Ammon's horn (tissue), 1 donor: Measurements from ENCODE around the gene FAM53A.
A peak's percentile ranks its signal among the peaks of the same experiment; 100 is the strongest.
"Not testable (repeated sequence)": the region's sequence is repeated elsewhere in the genome, so short reads cannot be mapped to it uniquely, and the experiment has no call there.

Source experiments
- DNase-seq: peaks from one replicate; pipeline ENCODE4 v3.0.0-alpha.2; 2016; ENCODE audit warnings: low spot score

The FAM53A gene

DNA sequence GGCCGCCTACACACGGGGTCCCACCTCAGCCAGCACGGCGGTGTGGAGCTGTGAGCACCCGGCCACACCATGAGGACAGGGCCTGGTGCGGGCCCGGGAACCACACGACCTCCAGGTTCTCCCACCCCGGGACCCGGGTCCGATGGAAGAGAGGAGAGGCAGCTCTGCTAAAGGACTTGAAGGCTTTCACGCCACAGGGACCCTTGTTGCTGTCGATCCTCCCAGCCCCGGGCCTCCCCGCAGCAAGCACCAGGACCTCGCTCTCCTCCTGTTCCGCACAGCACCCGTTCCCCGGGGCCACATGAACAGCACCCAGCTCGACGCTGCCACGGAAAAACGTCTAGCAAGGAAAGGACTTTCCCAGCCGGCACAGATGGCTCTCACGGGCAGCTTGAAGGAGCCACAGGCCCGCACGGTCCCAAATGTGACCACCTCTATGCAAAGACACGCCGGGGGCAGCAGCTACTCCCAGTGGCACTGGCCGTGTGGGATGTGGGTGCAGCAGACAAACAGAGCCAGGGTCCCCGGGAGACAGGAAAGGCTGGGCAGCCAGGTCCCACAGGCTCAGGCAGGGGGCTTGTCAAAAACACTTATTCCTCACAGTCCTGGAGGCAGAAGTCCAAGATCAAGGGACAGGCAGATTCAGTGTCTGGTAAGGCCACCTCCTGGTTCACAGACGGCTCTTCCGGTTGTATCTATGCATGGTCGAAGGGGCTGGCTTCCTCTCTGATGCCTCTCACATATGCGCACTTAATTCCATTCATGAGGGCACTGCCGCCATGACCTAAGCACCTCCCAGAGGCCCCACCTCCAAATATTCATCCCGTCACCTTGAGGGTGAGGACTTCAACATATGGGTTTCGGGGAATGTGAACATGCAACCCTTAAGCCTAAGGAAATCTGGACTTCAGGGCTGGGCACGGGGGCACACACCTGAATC, 24.7 kb downstream of the FAM53A start:
- no peak for DNase-seq

DNA sequence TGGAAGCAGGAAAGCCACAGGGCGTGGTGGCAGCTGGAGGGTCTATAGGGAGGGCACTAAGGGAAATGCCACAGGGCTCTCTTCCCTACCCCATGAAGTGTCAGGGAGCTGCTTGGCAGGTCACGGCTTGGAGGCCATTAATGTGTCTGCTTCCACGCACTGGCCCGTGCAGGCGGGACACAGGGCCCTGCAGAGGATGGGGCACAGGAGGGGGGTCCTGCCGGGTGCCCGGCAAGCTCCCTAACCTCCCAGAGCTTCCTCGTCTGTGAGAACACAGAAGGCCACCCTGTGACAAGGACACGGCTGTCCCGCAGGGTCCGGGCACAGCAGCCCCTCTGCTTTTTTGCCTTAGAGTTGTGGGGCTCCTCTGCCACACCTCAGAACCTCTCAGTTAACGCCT, 25.5 kb downstream of the FAM53A start:
- no peak for DNase-seq

DNA sequence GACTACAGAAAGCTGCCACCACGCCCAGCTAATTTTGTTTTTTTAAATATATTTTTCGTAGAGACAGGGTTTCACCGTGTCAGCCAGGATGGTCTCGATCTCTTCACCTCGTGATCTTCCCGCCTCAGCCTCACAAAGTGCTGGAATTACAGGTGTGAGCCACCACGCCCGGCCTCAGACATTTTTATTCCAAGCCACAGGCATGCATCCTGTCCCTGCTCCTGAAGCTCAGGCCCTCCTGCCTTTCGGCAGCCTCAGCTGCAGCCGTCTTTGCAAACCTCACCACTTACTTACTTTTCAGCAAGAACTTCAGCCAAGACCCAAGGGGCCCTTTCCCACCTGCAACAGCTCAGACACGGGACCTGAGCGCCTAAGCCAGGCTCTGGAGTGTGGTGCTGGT, 26.0 kb downstream of the FAM53A start:
- DNase-seq = no peak

DNA sequence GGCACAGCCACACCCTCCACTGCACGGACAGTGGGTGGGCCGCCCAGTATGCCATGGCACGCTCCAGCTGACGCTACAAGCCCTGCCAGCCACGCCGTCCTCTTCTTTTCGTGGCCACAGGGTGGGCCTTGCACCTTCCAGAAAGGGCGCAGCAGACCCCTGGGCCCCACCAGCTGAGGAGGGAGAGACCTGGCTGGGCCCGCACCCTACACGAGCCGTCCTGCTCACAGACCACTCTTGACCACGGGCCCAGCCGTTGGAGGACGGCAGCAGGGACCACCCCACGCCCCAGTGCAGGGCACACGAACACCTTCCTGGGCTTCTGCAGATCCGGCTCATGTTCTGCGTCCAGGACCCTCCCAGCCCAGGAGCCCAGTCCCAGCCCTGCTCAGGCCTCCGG, 27.1 kb downstream of the FAM53A start:
- DNase-seq = no peak

DNA sequence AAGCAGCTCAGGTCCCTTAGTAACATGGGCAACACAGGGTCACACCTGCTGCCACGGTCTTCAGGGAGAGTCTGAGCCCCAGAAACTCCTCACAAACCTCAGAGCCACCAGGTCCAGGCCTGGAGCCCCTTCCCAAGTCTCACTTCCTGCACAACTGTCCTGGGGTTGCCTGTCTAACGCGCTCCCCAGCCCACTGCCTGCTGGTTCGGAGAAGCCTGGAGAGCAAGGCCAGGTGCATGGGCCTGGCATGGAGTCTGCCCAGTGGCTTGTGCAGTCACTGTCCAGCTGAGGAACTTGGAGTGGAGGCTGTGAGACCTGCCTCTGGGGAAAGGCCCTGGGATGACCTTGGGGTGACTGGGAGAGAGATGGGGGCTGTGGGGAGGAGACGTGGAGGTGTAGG, 28.0 kb downstream of the FAM53A start:
- no peak for DNase-seq

DNA sequence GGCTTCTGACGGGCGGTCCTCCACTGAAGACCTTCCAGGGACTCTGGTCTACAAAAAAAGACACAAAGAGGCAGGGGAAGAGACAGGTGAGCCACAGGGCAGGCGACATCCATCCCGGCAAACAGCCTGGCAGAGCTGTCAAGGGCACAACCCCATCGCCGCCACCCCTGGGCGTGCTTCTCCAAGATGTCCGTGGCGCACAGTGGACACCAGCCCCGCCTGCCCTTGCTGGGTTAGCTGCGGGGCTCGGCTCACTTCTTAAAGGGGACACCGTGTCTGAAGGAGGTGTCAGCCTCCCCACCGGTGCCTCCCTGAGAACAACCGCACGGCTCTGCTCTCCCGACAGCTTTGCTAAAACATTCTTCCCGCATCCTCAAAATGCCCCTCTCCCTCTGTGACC, 28.4 kb downstream of the FAM53A start:
- no peak for DNase-seq

DNA sequence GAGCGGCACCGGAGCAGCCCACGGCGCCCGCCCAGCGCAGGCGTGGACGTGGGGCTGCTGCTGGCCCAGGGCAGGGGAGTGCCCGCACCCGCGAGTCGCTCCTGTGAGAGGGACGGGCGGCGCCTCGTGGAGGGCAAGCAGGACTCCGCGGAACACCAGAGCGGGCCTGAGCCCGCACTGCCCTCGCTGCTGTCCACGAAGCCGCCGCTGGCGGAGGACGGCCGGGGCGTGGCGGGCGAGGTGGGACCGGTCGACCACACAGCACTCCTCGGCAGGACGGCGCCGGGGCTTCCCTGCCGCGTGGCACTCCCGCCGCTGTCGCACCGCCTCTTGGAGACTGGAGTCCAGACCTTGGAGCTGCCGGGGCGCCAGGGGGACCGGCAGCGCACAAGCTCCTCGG, 29.0 kb downstream of the FAM53A start:
- DNase-seq = no peak

DNA sequence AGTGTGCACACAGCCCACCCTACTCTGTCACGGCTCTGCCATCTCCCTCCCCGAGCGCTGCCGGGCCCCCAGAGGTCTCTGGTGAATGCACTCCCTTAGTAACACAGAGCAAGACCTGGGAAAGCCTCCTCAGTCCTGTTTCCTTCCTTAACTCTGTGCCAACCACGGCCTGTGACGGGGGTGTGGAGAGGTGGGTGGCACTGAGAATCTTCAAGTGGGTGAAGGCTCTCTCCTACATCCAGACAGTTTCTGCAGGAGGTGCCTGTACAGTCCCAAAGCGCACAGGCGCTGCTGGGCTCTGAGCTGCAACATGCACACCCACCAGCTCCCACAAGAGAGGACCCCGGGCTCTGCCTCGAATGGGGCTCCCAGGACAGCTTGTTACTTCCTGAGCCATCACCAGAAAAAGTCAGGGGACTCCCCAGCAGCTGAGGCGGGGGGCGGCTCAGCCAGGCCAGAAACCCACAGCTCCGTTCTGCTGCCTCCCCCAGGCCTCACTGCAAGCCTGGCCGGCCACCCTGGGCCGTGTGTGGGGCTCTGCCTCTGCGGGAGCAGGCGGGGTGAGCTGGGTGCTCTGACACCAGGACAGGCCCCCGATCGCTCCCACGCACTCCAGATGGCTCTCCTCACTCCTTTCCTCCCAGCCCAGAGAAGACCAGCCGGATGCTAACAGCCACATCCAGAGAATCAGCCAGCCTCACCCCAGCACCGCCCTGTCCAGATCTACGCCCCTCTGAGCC, 29.7 kb downstream of the FAM53A start:
- no peak for DNase-seq

DNA sequence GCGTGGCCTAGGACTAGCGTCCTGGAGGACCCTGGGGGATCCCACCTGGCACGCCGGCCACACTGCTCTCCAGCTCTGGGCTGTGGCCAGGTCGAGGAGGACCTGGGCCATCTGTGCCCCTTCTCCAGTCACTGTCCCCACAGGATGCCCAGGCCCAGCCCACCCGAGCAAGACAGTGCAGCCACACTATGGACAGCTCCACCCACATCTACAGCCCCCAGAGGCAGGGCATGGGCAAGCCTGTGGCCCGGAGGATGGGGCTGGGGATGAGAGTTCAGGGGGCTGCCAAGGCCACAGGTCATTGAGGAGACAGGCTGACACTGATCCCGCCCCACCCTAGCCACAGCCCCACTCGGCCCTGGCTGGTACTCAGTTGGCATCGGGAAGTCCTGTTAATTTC, 30.3 kb downstream of the FAM53A start:
- DNase-seq = no peak

DNA sequence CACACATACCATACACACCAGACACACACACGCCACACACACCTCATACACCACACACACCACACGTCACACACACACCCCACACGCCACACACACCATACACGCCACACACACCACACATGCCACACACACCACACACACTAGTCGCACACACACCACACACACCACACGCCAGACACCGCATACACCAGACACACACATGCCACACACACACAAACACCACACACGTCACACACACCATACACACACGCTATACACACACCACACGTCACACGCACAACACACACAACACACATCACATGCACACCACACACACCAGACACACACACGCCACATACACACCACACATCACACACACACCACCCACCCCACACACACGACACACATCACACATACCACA, 32.0 kb downstream of the FAM53A start:
- no peak for DNase-seq

DNA sequence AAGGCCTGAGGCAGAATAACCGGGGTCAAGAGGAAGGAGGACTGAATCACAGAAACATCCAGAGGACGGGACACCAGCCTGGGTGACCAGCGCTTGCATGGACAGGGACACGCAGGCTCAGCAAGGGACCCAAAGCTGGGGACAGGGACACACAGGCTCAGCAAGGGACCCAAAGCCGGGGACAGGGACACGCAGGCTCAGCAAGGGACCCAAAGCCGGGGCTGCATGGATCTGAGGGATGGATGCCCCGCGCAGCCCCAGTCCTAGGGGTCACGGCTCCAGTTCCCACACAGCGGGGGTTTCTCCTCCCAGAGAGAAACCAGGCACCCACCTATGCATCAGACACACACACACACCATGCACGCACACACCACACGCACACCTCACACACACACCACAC, 32.5 kb downstream of the FAM53A start:
- no peak for DNase-seq

DNA sequence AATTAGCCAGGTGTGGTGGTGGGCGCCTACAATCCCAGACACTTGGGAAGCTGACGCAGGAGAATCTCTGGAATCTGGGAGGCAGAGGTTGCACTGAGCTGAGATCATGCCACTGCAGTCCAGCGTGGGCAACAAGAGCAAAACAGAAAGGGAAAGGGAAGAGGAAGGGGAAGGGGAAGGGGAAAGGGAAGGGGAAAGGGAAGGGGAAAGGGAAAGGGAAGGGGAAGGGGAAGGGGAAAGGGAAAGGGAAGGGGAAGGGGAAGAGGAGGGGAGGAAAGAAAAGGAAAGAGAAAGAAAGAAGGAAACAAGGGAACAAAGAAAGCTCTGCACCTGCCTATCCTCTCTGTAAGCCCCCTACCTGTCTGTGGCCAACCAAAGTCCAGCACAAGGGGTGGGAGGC, 35.2 kb downstream of the FAM53A start:
- DNase-seq = no peak

DNA sequence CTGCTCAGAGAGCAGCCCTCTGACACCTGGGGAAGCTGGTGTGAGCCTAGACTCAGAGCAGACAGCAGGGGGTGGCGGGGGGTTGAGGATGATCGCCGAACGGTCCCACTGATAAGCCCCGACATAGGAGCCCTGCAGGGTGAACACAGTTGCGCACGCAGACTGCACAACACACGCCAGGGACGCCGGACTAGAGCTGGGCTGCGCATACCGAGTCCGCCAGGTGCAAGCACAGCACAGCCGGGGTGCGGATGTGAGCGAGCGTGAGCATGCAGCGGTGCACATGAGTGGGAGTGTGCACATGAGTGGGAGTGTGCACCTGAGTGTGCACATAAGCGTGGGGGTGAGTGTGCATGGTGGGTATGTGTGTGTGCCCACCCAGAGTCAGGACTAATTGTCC, 36.7 kb downstream of the FAM53A start:
- no peak for DNase-seq

DNA sequence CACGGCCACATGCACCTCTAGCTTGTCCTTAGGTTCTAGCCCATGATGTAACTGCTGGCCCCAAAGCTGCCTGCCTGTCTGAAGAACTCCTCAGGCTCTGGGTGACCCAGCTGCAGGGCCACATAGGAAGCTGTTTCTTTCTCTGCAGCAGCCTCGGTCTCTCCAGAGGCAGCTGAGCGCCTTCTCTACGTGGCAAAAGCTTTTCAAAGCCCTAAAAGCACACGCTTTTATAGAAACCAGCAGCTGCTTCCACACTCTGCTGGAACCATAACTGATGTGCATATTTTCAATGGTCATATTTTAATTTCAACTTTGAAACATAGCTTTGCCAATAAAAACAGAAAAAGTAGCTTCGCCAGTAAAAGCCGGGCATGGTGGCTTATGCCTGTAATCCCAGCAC, 37.4 kb downstream of the FAM53A start:
- DNase-seq = no peak

DNA sequence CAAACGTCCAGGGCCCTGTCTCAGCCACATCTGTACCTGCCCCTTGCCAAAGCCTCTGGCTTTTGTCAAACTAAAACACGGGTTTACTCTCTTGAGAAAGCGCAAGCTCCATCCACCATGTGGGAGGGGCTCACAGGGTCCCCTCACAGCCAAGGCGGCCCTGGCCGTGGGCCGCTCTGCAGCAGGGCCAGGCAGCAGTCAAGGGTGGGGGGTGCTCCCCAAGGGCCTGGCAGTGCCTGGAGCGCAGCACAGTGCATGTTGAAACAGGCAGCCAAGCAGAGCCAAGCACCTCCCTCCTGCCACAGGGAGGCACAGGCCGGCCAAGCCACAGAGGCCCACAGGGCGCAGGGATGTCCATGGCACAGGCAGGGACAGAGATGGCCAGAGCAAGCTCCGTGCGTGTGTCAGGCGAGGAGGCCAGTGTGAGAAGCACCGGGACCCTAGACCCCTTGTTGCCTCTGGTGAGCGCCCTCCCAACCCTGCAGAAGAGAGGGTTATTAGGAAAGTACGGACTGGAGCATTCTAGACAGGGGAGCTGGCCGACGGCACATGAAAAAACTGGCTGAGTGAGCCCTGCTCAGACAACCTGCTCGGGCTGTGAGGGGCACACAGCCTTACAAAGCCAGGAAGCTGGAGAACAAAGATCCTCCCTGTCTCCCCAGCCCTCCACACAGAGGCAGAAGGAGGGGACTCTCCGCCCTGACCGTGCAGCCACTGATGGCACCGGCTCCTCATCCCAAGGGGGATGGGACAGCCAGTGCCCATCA, 39.0 kb downstream of the FAM53A start:
- peak; percentile 93 for DNase-seq

DNA sequence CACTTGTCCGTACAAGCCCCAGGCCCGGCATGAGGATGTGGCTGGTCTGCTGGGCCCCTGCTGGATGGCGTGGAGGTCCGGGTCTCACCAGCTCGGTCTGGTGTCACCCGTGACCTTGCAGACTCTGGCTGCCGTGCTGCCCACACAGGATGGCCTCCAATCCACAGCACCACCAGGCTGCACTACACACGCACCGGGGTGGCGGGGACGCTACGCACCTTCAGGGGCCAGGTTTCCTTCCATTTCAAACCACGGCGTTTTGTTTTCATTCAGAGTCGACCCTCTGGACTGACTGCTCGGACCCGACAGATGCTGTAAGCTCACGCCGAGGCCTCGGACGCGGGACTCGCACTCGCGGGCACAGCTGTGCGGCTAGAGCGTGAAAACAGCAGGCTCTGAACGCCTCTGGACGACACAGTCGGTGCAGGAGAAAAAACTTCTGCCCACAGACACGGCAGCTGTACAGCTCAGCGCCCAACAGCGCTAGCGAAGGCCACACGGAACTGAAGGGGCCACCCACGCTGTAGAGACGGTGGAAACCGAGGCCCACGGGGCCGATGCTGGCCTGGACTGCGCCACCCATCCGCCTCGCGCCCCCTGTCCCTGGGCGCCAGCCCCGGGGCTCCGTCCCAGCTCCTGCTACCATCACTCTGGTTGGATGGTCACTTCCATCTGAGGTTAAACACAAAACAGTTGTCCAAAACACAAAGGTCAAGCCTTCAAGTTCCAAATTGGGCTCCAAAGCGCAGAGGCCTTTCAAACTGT, 40.0 kb downstream of the FAM53A start:
- DNase-seq = no peak

DNA sequence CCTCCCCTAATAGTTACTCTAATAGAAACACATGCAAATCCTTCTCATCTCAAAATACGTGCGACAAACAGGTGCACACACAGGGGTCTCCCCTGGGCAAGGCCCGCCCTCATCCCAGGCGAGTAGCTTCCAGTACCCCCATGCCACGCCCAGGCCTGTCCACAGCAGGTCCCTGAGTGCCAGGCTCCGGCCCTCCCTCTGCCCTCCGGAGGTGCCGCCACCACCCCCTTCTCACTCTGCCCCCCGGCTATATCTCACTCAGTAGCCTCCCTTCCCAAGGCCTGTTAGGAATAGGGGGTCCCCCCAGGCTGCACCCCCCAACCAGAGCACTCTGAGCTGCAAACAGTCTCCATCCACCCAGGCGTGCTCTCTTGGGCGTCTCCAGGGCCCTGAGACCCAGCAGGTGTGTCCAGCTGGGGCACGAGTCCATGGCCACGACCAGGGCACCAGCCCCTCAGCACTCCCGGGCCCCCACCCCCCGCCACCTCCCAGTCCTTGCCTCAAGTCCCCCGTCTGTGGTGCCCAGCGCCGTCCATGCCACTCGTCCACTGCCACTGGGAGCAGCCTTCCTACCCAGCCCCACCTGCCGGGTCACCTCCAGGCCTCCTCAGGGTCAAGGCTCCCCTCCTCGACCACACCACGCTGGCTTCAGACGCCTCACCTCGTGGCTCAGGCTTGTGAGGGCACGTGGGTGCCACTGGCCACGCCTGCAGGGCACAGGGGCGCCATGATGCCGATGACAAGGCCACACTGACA, 41.7 kb downstream of the FAM53A start:
- no peak for DNase-seq

DNA sequence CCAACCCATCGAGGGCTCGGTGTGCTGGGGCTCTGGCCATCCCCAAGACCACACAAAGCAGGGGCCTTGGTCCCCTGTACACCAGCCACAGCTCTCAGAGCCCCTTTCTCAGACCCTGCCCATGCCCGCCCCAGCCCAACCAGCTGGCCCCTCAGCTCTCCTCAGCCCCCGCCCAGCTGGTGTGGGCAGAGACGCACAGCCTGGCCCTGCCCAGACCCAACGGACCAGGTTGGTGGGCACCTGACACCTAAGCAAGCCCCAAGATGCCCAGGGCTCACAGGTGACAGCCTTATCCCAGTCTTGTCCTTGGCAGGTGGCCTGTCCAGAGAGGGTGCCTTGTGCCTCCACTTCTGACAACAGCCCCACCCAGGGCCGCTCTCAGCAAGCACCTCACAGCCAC, 42.4 kb downstream of the FAM53A start:
- DNase-seq = no peak

DNA sequence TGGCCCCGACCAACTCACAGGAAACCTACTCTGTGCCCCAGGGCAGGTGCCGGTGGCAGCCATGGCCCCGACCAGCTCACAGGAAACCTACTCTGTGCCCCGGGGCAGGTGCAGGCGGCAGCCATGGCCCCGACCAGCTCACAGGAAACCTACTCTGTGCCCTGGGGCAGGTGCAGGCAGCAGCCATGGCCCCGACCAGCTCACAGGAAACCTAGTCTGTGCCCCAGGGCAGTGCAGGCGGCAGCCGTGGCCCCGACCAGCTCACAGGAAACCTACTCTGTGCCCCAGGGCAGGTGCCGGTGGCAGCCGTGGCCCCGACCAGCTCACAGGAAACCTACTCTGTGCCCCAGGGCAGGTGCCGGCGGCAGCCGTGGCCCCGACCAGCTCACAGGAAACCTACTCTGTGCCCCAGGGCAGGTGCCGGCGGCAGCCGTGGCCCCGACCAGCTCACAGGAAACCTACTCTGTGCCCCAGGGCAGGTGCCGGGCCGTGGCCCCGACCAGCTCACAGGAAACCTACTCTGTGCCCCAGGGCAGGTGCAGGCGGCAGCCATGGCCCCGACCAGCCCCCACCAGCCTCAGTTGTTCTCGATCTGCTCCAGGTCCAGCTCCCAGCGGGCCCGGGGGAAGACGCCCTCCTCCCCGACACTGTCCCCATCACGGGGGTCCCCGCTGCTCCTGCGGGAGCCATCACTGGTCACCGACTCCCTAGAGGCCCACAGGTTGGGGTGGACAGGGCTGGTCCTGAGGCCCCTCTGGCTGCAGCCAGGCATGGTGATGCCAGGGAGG, 43.2 kb downstream of the FAM53A start:
- not testable (repeated sequence) for DNase-seq

DNA sequence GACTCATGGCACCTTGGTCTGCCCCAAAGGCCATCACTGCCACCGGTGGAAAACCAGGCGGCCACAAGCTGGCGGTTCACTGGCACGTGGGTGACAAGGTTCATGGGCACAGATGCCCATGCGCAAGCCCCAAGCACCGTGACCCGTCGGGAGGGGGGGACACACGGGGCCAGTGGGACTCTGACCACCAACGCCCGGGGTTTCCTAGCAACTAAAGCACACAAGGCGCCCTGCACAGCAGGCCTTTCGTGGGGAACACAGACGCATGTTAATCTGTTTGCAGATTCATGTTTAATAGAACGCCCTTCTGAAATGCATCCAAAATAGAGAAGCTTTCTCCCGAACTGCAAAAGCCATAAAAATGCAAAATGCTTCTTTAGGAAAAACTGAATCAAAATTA, 43.9 kb downstream of the FAM53A start:
- DNase-seq = no peak
